M059J (cell line): ENCODE results near the gene RAB6B. TPM values are rescaled to one million over a fixed set of nuclear protein-coding genes. Genes with fewer than 3 reads are reported as not detected.
A peak's percentile ranks its signal among the peaks of the same experiment; 100 is the strongest.

Source experiments
- DNase-seq: peaks from one replicate; pipeline ENCODE4 v3.0.0-alpha.2; 2012; ENCODE audit warnings: low read depth
- total RNA-seq: library from RNA; depleted of rRNA; stranded (reverse); fragments of >200 nt; shearing (Covaris generic); gene quantifications from 2 replicates; pipeline ENCODE4 v1.2.3, GENCODE V29; 2014

RAB6B gene
- total RNA-seq, 1 experiment from 2014 or later = 0.62 TPM

- no peak for DNase-seq
Observed at GRCh38 chr3:133857767-133858166, 37.9 kb downstream of the RAB6B start.

- peak; percentile 13 for DNase-seq
Observed at GRCh38 chr3:133856316-133856715, 39.4 kb downstream of the RAB6B start.

GRCh38 chr3:133855772-133856171 is 39.9 kb downstream of the RAB6B start:
- peak; percentile 28 for DNase-seq

- DNase-seq = no peak
Observed at GRCh38 chr3:133855002-133855370, 40.7 kb downstream of the RAB6B start.

- no peak for DNase-seq
Observed at GRCh38 chr3:133854264-133855001, 41.2 kb downstream of the RAB6B start.

- DNase-seq = no peak
Observed at GRCh38 chr3:133853925-133854227, 41.8 kb downstream of the RAB6B start.

- no peak for DNase-seq
Observed at GRCh38 chr3:133853063-133853924, 42.4 kb downstream of the RAB6B start.

- no peak for DNase-seq
Observed at GRCh38 chr3:133851931-133852330, 43.8 kb downstream of the RAB6B start.

- no peak for DNase-seq
Observed at GRCh38 chr3:133851266-133851906, 44.3 kb downstream of the RAB6B start.

- DNase-seq = no peak
Observed at GRCh38 chr3:133850034-133850433, 45.6 kb downstream of the RAB6B start.

- DNase-seq = no peak
Observed at GRCh38 chr3:133849346-133849745, 46.3 kb downstream of the RAB6B start.

GRCh38 chr3:133845127-133845526 is 50.6 kb downstream of the RAB6B start:
- DNase-seq = no peak

- peak; percentile 63 for DNase-seq
Observed at GRCh38 chr3:133843634-133844033, 52.0 kb downstream of the RAB6B start.

GRCh38 chr3:133842158-133842557 is 53.5 kb downstream of the RAB6B start:
- DNase-seq = no peak

- DNase-seq = no peak
Observed at GRCh38 chr3:133841196-133841595, 54.5 kb downstream of the RAB6B start.

- no peak for DNase-seq
Observed at GRCh38 chr3:133840767-133841166, 54.9 kb downstream of the RAB6B start.

- no peak for DNase-seq
Observed at GRCh38 chr3:133840055-133840737, 55.5 kb downstream of the RAB6B start.

- DNase-seq = no peak
Observed at GRCh38 chr3:133838916-133839800, 56.5 kb downstream of the RAB6B start.

- DNase-seq = no peak
Observed at GRCh38 chr3:133838296-133838789, 57.3 kb downstream of the RAB6B start.

- no peak for DNase-seq
Observed at GRCh38 chr3:133837487-133838295, 58.0 kb downstream of the RAB6B start.
